Measurements from ENCODE around the gene RDX. TPM values are rescaled to one million over a fixed set of nuclear protein-coding genes. Genes with fewer than 3 reads are reported as not detected.
A peak's percentile ranks its signal among the peaks of the same experiment; 100 is the strongest.

RDX gene
- total and polyA plus RNA-seq, 2 of the 13 experiments (the other 11 are each of a cell fraction or from before 2014, with no cell fraction given), result 20.7 to 63.1 TPM

- TF ChIP-seq ZNF318 (CRISPR knock-in tag; IDR thresholded peaks at IDR 0.05) (no peak), ZNF333 (CRISPR knock-in tag; IDR thresholded peaks at IDR 0.05; ENCODE audit: borderline replicate concordance) (no peak), SOX5 (CRISPR knock-in tag; IDR thresholded peaks at IDR 0.05; ENCODE audit: borderline replicate concordance) (no peak), ZNF10 (CRISPR knock-in tag; IDR thresholded peaks at IDR 0.05; ENCODE audit: borderline replicate concordance, low read depth) (no peak), SNAPC2 (CRISPR knock-in tag; IDR thresholded peaks at IDR 0.05) (no peak), ZNF282 (IDR thresholded peaks at IDR 0.05; ENCODE audit: partially characterized antibody) (no peak), POLR2G (IDR thresholded peaks at IDR 0.05; ENCODE audit: low read depth, low read length) (no peak), MYC (CRISPR knock-in tag; IDR thresholded peaks at IDR 0.05; ENCODE audit: borderline replicate concordance) (no peak), BCL6 (CRISPR knock-in tag; IDR thresholded peaks at IDR 0.05) (peak; percentile 41; the same call in 1 of the 2 replicates), NFIC (IDR thresholded peaks at IDR 0.05; ENCODE audit: low read length) (no peak), PCBP2 (optimal IDR thresholded peaks at IDR 0.05; ENCODE audit: low read depth, low read length, poor library complexity, severe bottlenecking) (no peak), ZMYM4 (CRISPR knock-in tag; IDR thresholded peaks at IDR 0.05) (no peak), DRAP1 (CRISPR knock-in tag; IDR thresholded peaks at IDR 0.05) (no peak), ZNF841 (CRISPR knock-in tag; IDR thresholded peaks at IDR 0.05; ENCODE audit: borderline replicate concordance) (no peak), RARA (CRISPR knock-in tag; IDR thresholded peaks at IDR 0.05) (no peak)
- TF ChIP-seq, protein P1, sequence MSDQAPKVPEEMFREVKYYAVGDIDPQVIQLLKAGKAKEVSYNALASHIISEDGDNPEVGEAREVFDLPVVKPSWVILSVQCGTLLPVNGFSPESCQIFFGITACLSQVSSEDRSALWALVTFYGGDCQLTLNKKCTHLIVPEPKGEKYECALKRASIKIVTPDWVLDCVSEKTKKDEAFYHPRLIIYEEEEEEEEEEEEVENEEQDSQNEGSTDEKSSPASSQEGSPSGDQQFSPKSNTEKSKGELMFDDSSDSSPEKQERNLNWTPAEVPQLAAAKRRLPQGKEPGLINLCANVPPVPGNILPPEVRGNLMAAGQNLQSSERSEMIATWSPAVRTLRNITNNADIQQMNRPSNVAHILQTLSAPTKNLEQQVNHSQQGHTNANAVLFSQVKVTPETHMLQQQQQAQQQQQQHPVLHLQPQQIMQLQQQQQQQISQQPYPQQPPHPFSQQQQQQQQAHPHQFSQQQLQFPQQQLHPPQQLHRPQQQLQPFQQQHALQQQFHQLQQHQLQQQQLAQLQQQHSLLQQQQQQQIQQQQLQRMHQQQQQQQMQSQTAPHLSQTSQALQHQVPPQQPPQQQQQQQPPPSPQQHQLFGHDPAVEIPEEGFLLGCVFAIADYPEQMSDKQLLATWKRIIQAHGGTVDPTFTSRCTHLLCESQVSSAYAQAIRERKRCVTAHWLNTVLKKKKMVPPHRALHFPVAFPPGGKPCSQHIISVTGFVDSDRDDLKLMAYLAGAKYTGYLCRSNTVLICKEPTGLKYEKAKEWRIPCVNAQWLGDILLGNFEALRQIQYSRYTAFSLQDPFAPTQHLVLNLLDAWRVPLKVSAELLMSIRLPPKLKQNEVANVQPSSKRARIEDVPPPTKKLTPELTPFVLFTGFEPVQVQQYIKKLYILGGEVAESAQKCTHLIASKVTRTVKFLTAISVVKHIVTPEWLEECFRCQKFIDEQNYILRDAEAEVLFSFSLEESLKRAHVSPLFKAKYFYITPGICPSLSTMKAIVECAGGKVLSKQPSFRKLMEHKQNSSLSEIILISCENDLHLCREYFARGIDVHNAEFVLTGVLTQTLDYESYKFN (CRISPR knock-in tag; conservative IDR thresholded peaks at IDR 0.05), result peak; percentile 36; the same call in 1 of the 2 replicates
- TF ChIP-seq, protein P2, sequence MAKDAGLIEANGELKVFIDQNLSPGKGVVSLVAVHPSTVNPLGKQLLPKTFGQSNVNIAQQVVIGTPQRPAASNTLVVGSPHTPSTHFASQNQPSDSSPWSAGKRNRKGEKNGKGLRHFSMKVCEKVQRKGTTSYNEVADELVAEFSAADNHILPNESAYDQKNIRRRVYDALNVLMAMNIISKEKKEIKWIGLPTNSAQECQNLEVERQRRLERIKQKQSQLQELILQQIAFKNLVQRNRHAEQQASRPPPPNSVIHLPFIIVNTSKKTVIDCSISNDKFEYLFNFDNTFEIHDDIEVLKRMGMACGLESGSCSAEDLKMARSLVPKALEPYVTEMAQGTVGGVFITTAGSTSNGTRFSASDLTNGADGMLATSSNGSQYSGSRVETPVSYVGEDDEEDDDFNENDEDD (CRISPR knock-in tag; IDR thresholded peaks at IDR 0.05; ENCODE audit: borderline replicate concordance), result no peak
Observed at GRCh38 chr11:110303414-110303826, 7.0 kb upstream of the RDX start (continued).

Data from HepG2 (cell line).